WTC11 (cell line): ENCODE measurements around the gene FCN2. TPM values are rescaled to one million over a fixed set of nuclear protein-coding genes. Genes with fewer than 3 reads are reported as not detected.

Source experiments
- ATAC-seq: fragments of 200-7000 bp; cut with Tn5 transposase; 2 replicates; pipeline ENCODE4 v1.10.0; 2021; ENCODE audit warnings: mild to moderate bottlenecking, moderate library complexity
- CTCF ChIA-PET: fragments of 300-600 bp; sonication (Branson Sonifier 250); formaldehyde crosslinking; loops from one replicate; lab custom pipeline; 2021; ENCODE audit warnings: antibody characterized with exemption; lab: Charles Lee
- POLR2A ChIA-PET: fragments of 350-600 bp; sonication (Branson Sonifier 250); formaldehyde crosslinking; loops from one replicate; lab custom pipeline; 2021; ENCODE audit warnings: antibody characterized with exemption; lab: Charles Lee
- DNase-seq: peaks from one replicate; pipeline ENCODE4 v3.0.0; 2021; ENCODE audit warnings: low spot score
- H3K27ac Mint-ChIP-seq: 2 replicates; pipeline ENCODE4 v1.8.0; 2021; ENCODE audit warnings: mixed read lengths
- H3K27me3 Mint-ChIP-seq: 2 replicates; pipeline ENCODE4 v1.8.0; 2021; ENCODE audit warnings: low read depth, mild to moderate bottlenecking, moderate library complexity, mixed read lengths
- H3K36me3 Mint-ChIP-seq: 2 replicates; pipeline ENCODE4 v1.8.0; 2021; ENCODE audit warnings: mixed read lengths
- H3K4me1 Mint-ChIP-seq: 2 replicates; pipeline ENCODE4 v1.8.0; 2022; ENCODE audit warnings: mixed read lengths
- H3K4me3 Mint-ChIP-seq: 2 replicates; pipeline ENCODE4 v1.8.0; 2021; ENCODE audit warnings: mild to moderate bottlenecking, moderate library complexity, mixed read lengths
- H3K9me3 Mint-ChIP-seq: 2 replicates; pipeline ENCODE4 v1.8.0; 2021; ENCODE audit warnings: mixed read lengths
- ARID4B ChIP-seq: sonication (generic); formaldehyde crosslinking; IDR thresholded peaks from 2 replicates; pipeline ENCODE4 v1.8.0; 2023; ENCODE audit warnings: missing genetic modification reagents, mild to moderate bottlenecking, borderline replicate concordance
- CBFB ChIP-seq: sonication (generic); formaldehyde crosslinking; IDR thresholded peaks from 2 replicates; pipeline ENCODE4 v1.8.1; 2022; ENCODE audit warnings: mild to moderate bottlenecking, low read depth, missing genetic modification reagents
- CREM ChIP-seq: sonication (generic); formaldehyde crosslinking; IDR thresholded peaks from 2 replicates; pipeline ENCODE4 v1.8.1; 2022; ENCODE audit warnings: mild to moderate bottlenecking, missing genetic modification reagents, moderate library complexity
- FOXP1 ChIP-seq: sonication (generic); formaldehyde crosslinking; IDR thresholded peaks from 2 replicates; pipeline ENCODE4 v1.8.0; 2022; ENCODE audit warnings: missing genetic modification reagents, mild to moderate bottlenecking, moderate library complexity, borderline replicate concordance
- HMGXB4 ChIP-seq: sonication (generic); formaldehyde crosslinking; IDR thresholded peaks from 2 replicates; pipeline ENCODE4 v1.8.1; 2023; ENCODE audit warnings: mild to moderate bottlenecking, moderate library complexity, missing genetic modification reagents
- NR2C2 ChIP-seq: sonication (generic); formaldehyde crosslinking; IDR thresholded peaks from 2 replicates; pipeline ENCODE4 v1.8.0; 2022; ENCODE audit warnings: mild to moderate bottlenecking, missing genetic modification reagents
- OVOL2 ChIP-seq: fragments of 250-450 bp; sonication (Bioruptor Pico); IDR thresholded peaks from 2 replicates; pipeline ENCODE4 v1.9.0; 2021; ENCODE audit warnings: mild to moderate bottlenecking, borderline replicate concordance
- PRRX2 ChIP-seq: fragments of 250-450 bp; sonication (Bioruptor Pico); IDR thresholded peaks from 2 replicates; pipeline ENCODE4 v1.8.0; 2021; ENCODE audit warnings: mild to moderate bottlenecking
- SMAD3 ChIP-seq: sonication (generic); formaldehyde crosslinking; IDR thresholded peaks from 2 replicates; pipeline ENCODE4 v1.8.0; 2022; ENCODE audit warnings: missing genetic modification reagents, mild to moderate bottlenecking, borderline replicate concordance
- SMAD4 ChIP-seq: sonication (generic); formaldehyde crosslinking; IDR thresholded peaks from 2 replicates; pipeline ENCODE4 v1.8.0; 2022; ENCODE audit warnings: mild to moderate bottlenecking, missing genetic modification reagents
- SP1 ChIP-seq: sonication (generic); formaldehyde crosslinking; conservative IDR thresholded peaks from 2 replicates; pipeline ENCODE4 v1.8.1; 2022; ENCODE audit warnings: missing genetic modification reagents
- TCF7 ChIP-seq: sonication (generic); formaldehyde crosslinking; IDR thresholded peaks from 2 replicates; pipeline ENCODE4 v1.8.0; 2022; ENCODE audit warnings: mild to moderate bottlenecking, low read depth, missing genetic modification reagents, moderate library complexity
- ZBTB43 ChIP-seq: sonication (generic); formaldehyde crosslinking; IDR thresholded peaks from 2 replicates; pipeline ENCODE4 v1.8.1; 2023; ENCODE audit warnings: mild to moderate bottlenecking, missing genetic modification reagents
- ZNF138 ChIP-seq: sonication (generic); formaldehyde crosslinking; conservative IDR thresholded peaks from 2 replicates; pipeline ENCODE4 v1.8.1; 2022; ENCODE audit warnings: mild to moderate bottlenecking, moderate library complexity, missing genetic modification reagents
- ZNF232 ChIP-seq: sonication (generic); formaldehyde crosslinking; IDR thresholded peaks from 2 replicates; pipeline ENCODE4 v1.8.0; 2022; ENCODE audit warnings: mild to moderate bottlenecking, missing genetic modification reagents
- ZNF263 ChIP-seq: sonication (generic); formaldehyde crosslinking; IDR thresholded peaks from 2 replicates; pipeline ENCODE4 v1.8.1; 2022; ENCODE audit warnings: low read depth, mild to moderate bottlenecking, moderate library complexity, missing genetic modification reagents
- ZNF281 ChIP-seq: sonication (generic); formaldehyde crosslinking; IDR thresholded peaks from 2 replicates; pipeline ENCODE4 v1.8.0; 2023; ENCODE audit warnings: mild to moderate bottlenecking, missing genetic modification reagents
- ZNF396 ChIP-seq: fragments of 250-450 bp; sonication (Bioruptor Pico); IDR thresholded peaks from 2 replicates; pipeline ENCODE4 v1.8.0; 2021; ENCODE audit warnings: mild to moderate bottlenecking, moderate library complexity, borderline replicate concordance
- ZNF671 ChIP-seq: fragments of 250-450 bp; sonication (Bioruptor Pico); IDR thresholded peaks from 2 replicates; pipeline ENCODE4 v1.8.0; 2021; ENCODE audit warnings: mild to moderate bottlenecking
- total RNA-seq: library from RNA; stranded (reverse); gene quantifications from 3 replicates; pipeline ENCODE4 v1.2.3, GENCODE V29; 2021

The FCN2 gene
- total RNA-seq, 1 experiment from 2014 or later, result not detected

- H3K9me3 Mint-ChIP-seq, result no peaks in the 10 kb centered on the region
- no peaks in the 10 kb centered on the region for H3K4me1 Mint-ChIP-seq
- no peak for TF ChIP-seq ZNF281 (CRISPR knock-in tag)
- TF ChIP-seq SMAD4 (CRISPR knock-in tag), result no peak
- TF ChIP-seq ARID4B (CRISPR knock-in tag), result no peak
- no peak for TF ChIP-seq ZNF232 (CRISPR knock-in tag)
- TF ChIP-seq ZNF138, result no peak
- no peak for TF ChIP-seq ZNF396 (CRISPR knock-in tag)
- no peak for TF ChIP-seq TCF7 (CRISPR knock-in tag)
- TF ChIP-seq ZNF671 (CRISPR knock-in tag), result no peak
- no peak for TF ChIP-seq OVOL2 (CRISPR knock-in tag)
- no peak for TF ChIP-seq HMGXB4 (CRISPR knock-in tag)
- no peak for TF ChIP-seq ZBTB43
- no peak for TF ChIP-seq SP1
- TF ChIP-seq NR2C2, result no peak
- TF ChIP-seq SMAD3 (CRISPR knock-in tag), result no peak
- TF ChIP-seq CBFB (CRISPR knock-in tag), result no peak
- no peak for TF ChIP-seq CREM (CRISPR knock-in tag)
- TF ChIP-seq FOXP1, result no peak
- TF ChIP-seq PRRX2, result no peak
- no peak for TF ChIP-seq ZNF263 (CRISPR knock-in tag)
- TF ChIP-seq, all 79 proteins: peak for 0
- Mint-ChIP-seq H3K4me3 (no peak overlapping the region), H3K27ac (no peak overlapping the region), H3K27me3 (no peaks in the 10 kb centered on the region), H3K36me3 (no peaks in the 10 kb centered on the region)
- POLR2A ChIA-PET, result no interaction called here
- ATAC-seq (no peak), DNase-seq (no peak)
- CTCF ChIA-PET, result no interaction called here
Observed at GRCh38 chr9:134886413-134886913, 5.9 kb downstream of the FCN2 start.
